Brain pericyte (primary cell): ENCODE data around the gene FARS2.

Experiments
- DNase-seq: peaks from one replicate; pipeline ENCODE4 v3.0.0-alpha.2; 2012; ENCODE audit warnings: low read depth, low spot score

FARS2 gene

GRCh38 chr6:5726976-5727718 is 465.8 kb downstream of the FARS2 start:
- DNase-seq = no peak

- DNase-seq = no peak
Observed at GRCh38 chr6:5728351-5729079, 467.2 kb downstream of the FARS2 start.

GRCh38 chr6:5729080-5729434 is 467.7 kb downstream of the FARS2 start:
- no peak for DNase-seq

GRCh38 chr6:5729813-5730517 is 468.7 kb downstream of the FARS2 start:
- no peak for DNase-seq

DNA sequence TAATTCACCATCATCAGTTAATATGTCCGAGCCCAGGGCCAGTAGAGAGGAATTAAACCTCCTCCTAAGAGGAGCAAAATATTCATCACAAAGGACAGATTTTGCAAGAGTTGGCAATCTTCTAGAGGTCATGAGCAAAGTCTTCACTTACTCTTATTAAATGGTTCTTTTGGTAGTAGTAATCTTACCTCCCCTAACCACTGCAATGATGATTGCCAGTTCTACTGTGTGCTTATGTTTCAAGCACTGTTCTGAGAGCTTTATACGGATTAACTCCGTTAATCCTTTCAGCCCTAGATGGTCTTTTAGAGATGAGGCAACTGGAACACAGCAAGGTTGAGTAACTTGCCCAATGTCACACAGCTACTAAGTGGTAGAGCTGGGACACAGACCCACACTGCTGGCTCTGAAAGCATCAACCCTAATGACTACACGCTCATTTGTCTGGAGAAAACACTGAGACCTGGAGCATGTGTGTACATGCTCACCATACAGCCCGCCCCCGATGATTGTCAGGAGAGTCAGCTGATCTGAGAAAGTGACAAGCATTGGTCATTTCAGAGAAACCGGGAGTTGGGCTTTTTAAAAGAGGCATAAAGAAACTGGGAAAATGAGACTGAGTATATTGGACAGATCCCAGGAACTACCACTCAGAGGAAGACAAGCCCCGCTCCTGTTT is 469.4 kb downstream of the FARS2 start:
- DNase-seq = no peak

GRCh38 chr6:5731435-5731834 is 470.1 kb downstream of the FARS2 start:
- DNase-seq = no peak

DNA sequence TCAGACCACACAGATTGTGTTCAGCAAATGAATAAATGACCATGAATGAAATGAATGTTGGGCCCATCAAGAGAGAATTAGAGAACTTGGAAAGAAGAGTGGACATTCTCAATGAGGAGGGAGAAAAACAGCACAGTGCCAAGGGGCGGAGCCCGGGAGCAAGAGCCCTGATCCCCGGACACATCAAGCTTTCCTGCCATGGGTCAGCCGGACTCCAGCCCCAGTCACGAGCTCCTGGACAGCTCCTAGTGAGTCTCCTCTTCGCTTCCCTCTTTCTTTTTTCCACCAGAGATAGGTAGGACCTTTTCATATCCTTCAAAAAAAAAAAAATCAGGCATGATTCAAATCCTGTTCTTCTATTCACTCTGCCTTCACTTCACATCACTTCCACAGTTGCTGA is 471.2 kb downstream of the FARS2 start:
- DNase-seq = no peak

GRCh38 chr6:5736016-5736738 is 474.9 kb downstream of the FARS2 start:
- no peak for DNase-seq

DNA sequence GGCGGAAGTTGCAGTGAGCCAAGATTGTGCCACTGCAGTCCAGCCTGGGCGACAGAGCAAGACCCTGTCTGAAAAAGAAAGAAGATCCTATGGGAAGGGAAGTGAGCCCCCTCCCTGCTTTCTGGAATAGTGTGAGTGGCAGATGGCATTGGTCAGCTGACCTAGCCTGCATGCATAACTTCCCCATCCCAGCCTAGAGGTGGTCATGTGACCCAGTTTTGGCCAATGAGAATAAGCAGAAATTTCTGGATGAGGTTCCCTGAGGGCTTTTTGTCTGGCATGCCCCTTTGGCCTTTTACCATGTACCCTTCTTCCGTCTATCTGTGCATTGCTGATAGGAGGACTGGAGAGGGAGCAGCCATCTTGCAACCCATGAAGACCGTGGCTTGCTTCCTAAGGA is 476.1 kb downstream of the FARS2 start:
- no peak for DNase-seq

DNA sequence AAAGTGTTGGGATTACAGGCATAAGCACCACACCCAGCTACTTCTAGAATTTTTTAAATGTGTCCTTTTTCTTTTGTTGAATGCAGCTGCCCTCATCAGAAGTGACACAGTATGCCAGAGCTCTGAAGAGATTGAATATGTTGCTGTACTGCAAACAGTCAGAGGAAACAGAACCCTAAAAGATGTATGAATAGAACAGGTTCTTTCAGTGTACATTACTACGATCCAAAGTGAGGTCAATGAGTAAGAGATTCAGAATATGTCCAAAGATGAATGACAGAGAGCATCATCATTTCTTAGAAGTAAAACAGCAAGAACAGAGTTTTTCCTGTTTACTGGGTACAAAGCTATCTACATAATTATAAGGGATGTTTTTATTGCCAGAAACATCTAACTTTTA is 476.9 kb downstream of the FARS2 start:
- DNase-seq = no peak

DNA sequence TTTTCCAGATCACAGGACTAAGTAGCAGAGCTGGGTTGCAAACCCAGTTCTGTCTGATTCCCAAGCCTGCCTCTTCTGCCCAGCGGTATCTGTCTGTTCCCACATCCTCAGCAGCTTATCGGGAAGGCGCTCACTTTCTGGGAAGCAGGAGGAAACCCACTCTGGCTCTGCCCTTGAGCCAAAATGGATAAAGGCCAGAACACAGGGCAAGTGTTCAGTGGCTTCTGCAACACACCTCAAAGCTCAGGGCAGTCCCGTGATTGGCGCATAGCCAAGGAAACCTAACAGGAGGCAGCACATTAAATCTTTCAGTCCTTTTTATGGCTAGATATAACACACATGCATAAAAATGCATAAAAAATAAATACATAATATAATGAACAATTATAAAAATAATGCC is 483.2 kb downstream of the FARS2 start:
- DNase-seq = no peak

GRCh38 chr6:5745081-5745480 is 483.8 kb downstream of the FARS2 start:
- no peak for DNase-seq

GRCh38 chr6:5746053-5746758 is 484.9 kb downstream of the FARS2 start:
- DNase-seq = no peak

- DNase-seq = no peak
Observed at GRCh38 chr6:5746759-5747130, 485.4 kb downstream of the FARS2 start.

- no peak for DNase-seq
Observed at GRCh38 chr6:5747379-5747778, 486.1 kb downstream of the FARS2 start.

GRCh38 chr6:5749016-5749650 is 487.8 kb downstream of the FARS2 start:
- no peak for DNase-seq

DNA sequence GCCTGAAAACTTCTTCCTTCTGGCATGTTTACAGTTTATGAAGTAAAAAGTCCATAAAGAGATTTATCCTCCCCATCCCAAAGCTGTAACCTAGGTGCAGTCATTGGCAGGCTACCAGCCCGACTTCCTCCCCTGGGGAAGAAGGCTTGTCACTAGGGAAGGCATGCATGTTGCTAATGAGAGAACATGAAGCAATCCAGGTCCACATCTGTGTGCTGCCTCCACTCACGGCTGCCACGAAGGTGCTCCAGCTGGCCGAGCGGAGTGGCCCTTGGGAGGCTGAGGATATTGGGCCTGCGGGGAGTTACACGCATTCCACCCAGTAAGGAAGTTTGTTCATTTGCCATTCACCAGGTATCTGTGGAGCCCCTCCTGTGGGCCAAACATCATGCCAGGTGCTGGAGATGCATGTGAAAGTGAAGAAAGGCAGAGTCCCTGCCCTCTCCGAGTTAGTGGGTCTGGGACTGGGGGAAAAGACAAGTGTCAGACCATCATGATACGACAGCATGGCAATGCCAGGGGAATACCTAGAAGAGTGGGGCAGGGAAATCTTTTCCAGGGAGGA is 488.4 kb downstream of the FARS2 start:
- no peak for DNase-seq

DNA sequence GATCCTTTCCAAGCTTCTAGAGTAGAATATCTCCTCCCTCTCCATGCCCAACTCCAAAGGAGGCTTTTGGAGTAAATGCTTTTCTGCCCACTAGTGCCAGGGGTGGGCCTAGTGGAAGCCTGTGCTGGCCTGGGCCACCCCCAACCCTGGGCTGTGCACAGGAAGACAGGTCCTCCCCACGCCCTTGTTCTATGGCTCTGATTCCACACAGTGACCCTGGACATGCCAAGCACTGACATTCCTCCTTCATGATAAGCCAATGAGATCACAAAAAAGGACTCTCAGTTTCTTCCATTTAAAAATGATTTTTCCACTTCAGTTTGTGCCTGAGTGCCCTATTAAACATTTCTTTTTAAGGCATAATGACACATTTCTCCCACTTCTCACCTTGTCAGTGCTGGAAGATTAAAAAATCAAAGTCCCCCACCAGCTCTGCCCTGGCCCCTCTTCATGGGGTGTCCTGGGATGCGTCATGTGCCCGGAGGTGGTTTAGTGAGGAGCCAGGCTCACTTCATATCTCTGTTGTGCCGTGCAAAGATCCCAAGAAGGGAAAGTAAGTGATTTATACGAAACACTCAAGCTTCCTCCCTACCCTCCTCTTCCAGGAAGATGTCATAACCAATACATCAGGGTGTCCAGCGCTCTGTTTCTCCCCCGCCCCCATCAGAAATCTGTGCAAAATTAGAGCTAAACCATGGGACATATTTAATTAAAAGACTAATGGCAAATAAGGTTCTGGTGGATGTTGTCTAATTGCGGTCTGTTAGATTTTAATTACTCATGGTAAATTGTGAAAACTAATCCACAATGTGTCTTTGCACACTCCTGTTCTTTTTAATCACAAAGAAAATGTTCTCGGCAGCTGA is 490.4 kb downstream of the FARS2 start:
- no peak for DNase-seq

DNA sequence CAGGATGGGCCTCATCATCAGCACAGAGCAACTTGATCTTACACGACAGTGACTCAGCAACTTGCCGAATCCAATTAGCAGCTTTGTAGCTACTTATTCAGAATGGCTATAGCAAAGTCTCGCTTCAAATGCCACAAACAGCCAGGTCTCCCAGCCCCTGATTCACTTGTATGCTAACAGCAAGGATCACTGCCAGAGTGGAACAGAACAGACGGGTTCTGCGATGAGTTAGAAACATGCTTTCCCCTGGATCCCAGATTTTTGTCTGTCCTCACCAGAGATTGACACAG is 491.0 kb downstream of the FARS2 start:
- DNase-seq = no peak
